ENCODE measurements around the gene OSBPL7.
"Not testable (repeated sequence)": the region's sequence is repeated elsewhere in the genome, so short reads cannot be mapped to it uniquely, and the experiment has no call there.

OSBPL7 gene

GRCh38 chr17:47803751-47804150 lies 17.8 kb downstream of the OSBPL7 start:
- no peak for DNase-seq

- DNase-seq: no peak
These were observed 18.4 kb downstream of the OSBPL7 start for GRCh38 chr17:47803201-47803600.

- peak; percentile 70 for DNase-seq
These were observed 19.1 kb downstream of the OSBPL7 start for GRCh38 chr17:47802341-47803022.

DNA sequence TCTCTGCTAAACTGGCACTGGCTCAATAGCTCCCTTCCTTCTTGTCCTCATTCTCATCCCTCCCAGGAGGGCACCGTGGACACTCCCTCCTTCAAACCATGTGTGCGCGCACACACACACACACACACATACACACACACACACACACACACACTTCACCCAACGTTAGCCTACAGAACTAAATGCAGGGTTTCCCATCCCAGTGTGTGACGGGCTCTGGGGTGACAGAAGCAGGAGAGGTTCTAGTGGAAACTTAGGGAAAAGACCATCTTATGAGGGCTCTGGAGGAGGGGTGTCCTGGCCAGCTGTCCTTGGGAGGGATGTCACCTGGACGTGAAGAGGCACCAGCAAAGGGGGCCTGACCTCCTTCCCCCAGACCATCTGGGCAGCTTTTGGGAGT lies 19.7 kb downstream of the OSBPL7 start:
- DNase-seq: no peak

DNA sequence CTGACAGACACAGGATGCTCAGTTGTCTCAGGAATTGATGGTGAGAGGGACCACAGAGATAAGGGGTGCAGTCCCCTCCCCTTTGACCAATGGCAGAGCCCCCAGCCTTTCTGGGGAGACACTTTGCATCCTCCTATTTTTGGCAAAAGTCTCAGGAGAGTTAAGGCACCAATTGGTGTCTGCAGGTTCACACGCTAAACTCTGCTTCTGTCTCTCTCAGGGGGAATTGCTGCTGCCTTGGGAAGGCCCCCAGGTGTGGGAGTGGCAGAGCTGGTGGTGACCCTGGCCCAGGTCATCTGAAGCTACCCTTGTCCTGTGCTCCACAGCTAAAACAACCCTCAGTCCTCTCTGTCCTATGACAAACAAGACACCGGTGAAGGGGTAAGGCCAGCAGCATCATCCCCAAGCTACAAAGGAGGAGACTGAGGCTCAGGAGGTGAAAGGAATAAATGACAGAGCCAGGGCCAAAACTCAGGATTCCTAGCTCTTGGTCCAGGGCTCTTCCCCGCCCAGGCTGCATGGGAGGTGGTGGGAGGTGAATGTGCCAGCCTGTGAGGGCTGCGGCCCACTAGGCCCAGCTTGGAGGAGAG lies 20.3 kb downstream of the OSBPL7 start:
- DNase-seq: no peak

DNA sequence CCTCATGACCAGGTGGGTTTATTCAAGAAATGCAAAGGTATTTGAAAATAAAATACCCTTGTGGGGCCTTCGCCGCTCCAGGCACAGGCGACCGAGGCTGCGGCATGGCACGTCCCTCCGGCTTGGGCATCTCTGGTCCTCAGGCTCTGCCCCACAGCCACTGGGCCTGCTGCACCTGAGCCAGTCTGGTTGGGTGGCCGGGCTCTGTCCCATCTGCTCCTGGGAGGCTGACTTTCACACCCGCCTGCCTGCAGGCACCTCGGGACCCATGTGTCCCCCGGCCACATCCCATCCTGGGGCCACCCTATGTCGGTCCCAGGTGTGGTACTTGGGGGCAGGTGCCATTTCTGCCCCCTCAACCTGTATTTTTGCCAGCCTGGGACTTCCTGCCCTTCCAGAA lies 20.9 kb downstream of the OSBPL7 start:
- no peak for DNase-seq

DNA sequence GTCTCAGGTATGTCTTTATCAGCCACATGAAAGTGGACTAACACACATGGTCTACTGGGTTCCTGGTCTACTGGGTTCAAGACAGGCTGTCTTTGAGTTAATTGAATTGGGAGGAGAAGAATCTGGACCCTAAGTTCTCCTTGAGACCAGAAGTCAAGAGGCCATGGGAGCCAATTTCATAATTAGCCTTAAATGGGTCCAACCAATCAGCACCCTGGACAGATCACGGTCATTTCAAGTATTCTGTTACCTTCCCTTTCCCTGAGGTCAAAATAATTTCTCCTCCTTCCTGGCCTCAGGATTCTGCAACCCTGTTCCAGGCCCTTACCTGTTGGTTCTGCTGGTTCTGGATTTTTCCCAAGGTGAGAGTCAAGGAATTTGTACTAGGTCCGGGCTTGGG lies 23.8 kb downstream of the OSBPL7 start:
- DNase-seq: no peak

DNA sequence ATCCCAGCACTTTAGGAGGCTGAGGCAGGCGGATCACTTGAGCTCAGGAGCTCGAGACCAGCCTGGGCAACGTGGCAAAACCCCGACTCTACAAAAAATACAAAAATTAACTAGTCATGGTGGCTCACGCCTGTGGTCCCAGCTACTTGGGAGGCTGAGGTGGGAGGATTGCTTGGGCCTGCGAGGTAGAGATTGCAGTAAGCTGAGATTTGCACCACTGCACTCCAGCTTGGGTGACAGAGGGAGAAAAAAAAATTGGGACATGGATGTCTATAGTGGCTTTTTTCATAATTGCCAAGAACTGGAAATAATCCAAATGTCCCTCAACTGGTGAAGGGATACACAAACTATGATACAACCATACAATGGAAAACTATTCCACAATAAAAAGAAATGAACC lies 28.6 kb downstream of the OSBPL7 start:
- no peak for DNase-seq

- no peak for DNase-seq
These were observed 29.1 kb downstream of the OSBPL7 start for GRCh38 chr17:47792457-47792856.

DNA sequence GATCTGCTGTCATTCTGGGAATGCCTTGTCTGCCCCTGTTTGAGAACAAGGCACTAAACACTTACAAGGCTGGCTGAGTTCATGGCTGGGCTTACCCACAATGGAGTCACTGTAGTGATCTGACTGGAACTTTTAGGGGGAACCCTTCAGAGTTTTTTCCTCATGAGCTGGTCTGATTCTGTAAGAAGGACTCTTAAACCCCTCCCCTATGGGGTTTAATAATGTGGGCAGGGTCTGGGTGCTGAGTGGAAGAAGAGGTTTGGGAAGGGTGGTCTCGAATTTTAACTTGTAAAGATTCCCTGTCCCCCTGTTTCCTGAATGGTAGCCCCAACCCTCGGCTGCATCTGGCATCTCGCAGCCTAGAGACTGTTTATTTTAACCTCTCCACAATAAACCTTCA lies 30.6 kb downstream of the OSBPL7 start:
- no peak for DNase-seq

- DNase-seq: peak; percentile 54
These were observed 31.7 kb downstream of the OSBPL7 start for GRCh38 chr17:47789611-47790561.

DNA sequence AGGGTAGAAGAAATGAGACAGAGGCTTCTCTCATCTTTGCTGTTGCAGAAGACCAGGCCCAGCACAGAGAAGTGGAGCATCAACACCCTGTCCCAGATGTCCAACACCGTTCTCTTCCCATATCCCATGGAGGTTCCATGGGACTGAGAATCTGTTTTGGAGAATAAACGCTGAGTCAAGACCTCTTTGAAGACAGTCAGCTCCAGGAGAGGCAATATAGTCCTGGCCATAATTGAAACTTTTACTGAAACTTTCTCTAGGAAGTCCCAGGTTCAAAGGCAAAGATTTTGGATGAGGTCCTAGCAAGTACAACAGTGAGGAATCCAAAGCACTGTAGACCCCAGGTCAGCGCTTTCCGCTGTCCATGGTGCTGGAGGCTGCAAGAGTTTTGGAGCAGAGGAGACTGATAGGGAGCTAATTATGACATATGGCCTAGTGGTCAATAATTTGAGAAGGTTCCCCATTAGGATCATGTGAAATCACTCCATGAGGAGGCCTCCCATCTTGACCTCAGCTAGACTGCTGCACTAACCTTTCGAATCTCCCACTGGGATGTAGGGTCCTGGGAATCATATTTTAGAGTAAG lies 36.0 kb downstream of the OSBPL7 start:
- no peak for DNase-seq

DNA sequence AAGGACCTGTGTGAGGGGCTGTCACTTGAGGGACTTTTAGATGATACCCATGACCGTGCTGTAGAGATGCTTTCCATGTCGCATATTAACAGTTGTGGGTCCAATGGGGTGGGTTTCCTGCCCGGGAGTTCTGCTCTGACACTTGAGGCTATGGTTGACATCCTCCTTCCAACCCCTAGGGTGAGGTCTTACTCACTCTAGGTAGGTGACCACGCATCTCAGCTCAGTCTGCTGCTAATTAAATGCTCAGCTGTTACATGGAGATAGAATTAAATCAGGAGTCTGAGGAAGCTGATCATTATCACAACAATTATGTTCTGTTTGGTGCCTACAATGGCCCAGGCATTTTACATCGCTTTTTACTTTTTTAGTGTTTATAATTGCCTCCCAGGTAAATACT lies 40.2 kb downstream of the OSBPL7 start:
- no peak for DNase-seq

GRCh38 chr17:47778184-47778635 lies 43.4 kb downstream of the OSBPL7 start:
- DNase-seq: no peak

DNA sequence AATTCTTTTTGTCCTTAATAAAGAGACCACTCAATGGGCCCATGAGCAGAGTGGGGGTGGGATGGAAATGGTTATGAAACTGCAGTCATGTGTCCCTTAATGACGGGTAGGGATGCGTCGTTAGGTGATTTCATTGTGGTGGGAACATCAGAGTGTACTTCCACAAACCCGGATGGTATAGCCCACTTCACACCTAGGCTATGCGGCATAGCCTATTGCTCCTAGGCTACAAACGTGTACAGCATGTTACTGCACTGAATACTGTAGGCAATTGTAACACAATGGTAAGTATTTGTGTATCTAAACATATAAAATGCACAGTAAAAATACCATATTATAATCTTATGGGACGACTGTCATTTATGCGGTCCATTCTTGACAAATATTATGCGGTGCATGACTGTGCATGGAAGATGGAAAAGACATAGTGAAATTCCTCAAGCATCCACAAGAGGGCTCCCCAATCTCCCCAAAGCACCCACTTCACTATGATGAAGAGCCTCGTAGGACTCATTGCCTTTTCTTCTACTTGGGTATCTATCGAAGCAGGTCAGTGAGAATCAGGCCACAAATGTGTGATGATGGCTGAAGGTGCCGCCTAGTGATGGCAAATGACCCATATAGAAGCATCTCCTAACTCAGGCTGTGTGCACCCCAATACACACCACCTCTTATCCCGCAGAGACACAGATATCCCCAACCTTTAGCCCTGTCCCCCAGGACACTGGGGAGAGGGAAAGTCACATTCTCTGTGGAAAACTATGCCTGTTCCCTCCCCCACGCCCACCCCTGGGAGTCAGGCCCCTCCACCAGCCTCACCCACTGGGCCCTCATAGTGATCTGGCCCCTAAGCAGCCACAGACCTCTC lies 45.0 kb downstream of the OSBPL7 start:
- peak; percentile 54 for DNase-seq

- no peak for DNase-seq
These were observed 46.5 kb downstream of the OSBPL7 start for GRCh38 chr17:47774987-47775580.

DNA sequence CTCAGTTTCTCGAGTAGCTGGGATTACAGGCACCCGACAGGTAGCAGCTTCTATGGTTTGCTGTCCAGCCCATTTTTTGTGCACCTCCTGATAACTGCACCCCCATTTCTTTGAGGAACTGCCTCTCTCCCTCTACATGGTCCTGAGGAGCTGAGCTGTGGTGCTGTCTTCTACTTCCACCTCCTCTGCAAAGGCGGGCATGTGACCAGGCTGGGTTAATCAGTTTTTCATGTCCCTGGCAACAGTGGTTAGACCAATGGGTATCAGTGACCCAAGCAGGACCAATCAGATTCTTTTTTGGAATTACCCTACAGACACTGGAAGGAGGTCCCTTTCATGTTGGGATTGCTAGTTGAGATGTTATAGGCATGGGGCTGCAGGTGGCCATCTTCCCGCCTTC lies 47.3 kb downstream of the OSBPL7 start:
- DNase-seq: no peak

- DNase-seq: not testable (repeated sequence)
These were observed 47.9 kb downstream of the OSBPL7 start for GRCh38 chr17:47773649-47774048.

- no peak for DNase-seq
These were observed 57.5 kb downstream of the OSBPL7 start for GRCh38 chr17:47763913-47764582.

- no peak for DNase-seq
These were observed 58.9 kb downstream of the OSBPL7 start for GRCh38 chr17:47762728-47763127.

GRCh38 chr17:47760409-47761140 lies 61.0 kb downstream of the OSBPL7 start:
- no peak for DNase-seq

Measured in stimulated activated CD4-positive, alpha-beta T cell treated with anti-CD3 and anti-CD28 coated beads, Interleukin-4, amount 100 ng/mL, for 24 hours (primary cell).